HG02642 (cell line): ENCODE data around the gene PTGER3.
A peak's percentile ranks its signal among the peaks of the same experiment; 100 is the strongest.
"Not testable (repeated sequence)": the region's sequence is repeated elsewhere in the genome, so short reads cannot be mapped to it uniquely, and the experiment has no call there.

Source experiments
- ATAC-seq: cut with Tn5 transposase; IDR thresholded peaks from one replicate; pipeline ENCODE4 v1.9.1; 2021; ENCODE audit warnings: mild to moderate bottlenecking; ENCODE audit not compliant: unreplicated experiment, poor library complexity

PTGER3 gene

DNA sequence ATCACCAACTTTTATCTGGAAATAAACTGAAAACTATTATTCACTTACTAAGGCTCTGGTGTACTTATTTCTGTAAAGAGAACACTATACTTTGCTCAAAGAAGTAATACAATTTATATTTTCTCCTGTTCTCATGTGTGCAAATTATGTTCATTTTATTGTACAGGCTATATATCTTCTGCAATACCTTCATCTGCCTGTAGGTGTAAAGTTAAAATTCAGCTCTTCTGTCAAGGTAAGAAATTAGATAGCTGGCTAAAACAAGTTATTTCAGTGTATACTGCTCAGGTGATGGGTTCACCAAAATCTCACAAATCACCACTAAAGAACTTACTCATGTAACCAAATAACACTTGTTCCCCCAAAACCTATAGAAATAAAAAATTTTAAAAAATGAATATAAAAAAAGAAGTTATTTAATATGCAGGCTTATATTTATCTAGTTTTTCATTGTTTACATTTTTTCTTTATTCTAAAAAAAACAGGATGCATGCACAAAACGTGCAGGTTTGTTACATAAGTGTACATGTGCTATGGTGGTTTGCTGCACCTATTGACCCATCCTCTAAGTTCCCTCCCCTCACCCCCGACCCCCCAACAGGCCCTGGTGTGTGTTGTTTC, 81.5 kb downstream of the PTGER3 start:
- ATAC-seq = no peak

DNA sequence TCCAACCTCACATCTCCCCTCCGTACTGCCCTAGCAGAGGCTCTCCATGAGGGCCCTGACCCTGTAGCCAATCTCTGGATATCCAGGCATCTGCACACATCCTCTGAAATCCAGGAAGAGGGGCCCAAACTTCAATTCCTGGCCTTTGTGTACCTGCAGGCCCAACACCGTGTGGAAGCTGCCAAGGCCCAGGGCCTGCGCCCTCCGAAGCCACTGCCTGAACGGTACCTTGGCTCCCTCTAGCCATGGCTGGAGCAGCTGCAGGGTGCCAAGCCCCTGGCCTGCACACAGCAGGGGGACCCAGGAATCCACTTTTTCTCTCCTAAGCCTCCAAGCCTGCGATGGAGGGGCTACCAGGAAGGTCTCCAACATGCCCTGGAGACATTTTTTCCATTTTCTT, 84.2 kb downstream of the PTGER3 start:
- no peak for ATAC-seq

DNA sequence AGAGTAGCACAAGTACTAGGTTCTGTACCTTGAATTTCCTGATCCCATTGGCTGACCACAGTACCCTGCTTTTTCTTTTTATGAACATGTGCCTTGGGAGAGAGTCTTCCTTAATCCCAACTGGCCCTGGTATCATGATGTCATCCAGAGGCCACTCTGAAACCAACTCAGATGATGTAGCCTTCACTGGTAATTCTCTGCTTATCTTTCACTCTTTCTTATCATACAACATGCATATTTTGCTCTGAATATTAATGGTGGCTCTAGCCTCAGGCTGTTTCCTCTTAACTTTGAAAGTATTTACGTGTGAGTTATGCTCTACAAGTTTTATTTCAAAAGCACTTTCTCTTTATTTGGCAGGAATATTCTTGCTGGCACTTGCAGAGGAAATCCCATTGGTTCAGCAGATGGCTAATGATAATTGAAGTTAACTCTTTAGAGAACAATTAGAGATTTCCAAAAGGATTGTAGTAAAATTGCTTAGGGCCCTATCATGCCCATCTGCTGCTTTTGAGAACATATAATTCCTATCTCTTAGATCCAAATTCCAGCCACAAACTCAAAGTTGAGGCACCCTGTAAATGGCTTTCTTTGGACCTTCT, 86.1 kb downstream of the PTGER3 start:
- no peak for ATAC-seq

DNA sequence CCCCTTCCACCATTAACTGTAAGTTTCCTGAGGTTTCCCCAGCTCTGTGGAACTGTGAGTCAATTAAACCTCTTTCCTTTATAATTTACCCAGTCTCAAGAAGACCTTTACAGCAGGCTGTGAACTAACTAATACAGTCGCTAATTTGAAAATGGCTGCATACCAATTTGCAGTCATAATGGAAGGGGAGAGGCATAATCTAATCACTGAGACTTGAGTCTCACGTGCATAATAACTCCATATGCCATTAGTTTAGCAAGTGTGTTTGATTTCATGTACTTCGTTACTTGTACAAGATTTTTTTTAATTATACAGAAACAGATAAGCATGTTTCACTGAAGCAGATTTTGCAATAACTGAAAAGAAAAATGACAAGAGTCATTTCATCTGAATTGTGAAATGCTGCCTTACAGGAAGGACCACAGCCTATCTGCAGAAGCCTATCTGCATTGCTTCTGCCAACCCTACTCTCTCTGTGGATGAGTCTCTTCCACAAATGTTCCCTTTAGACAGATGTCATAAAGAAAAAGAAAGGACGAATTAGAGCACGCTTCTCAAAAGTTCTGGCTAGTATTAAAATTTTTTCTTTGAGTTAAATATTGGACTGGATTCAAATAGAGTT, 99.1 kb downstream of the PTGER3 start:
- no peak for ATAC-seq

DNA sequence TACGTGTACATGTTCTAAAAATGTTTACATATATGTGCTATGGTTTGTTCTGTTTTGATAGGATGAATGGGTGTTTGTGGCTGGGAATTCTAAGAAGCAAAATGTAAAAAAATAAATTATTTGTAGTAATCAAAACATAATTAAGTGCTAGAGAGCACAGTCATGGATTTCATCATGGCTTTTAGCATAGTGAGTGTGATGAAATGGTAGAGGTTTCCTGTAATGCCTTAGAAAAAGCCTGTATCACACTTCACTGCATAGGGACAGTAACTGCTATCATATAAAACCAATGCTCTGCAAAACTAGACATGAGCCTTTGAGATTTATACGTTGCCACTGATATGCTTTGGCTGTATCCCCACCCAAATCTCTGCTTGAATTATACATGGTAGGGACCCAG, 99.8 kb downstream of the PTGER3 start:
- ATAC-seq = no peak

DNA sequence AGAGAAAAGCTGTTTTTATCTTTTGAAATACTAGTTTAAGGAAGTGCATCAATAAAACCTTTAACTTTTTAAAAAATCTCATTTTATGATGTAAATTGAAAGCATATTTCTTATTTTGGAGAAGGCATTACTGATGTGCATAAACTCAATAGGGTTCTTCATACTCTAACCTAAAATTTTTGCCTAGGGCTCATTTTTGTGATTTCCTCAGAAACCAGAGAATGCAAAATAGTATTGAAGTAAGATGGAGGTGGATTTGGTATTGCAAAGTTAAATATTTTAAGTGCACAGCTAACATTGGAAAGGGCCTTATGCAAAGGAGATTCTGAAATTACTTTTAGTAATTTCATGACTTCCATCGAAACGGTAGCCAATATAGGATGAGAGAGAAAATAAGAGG, 101.9 kb downstream of the PTGER3 start:
- ATAC-seq = no peak

DNA sequence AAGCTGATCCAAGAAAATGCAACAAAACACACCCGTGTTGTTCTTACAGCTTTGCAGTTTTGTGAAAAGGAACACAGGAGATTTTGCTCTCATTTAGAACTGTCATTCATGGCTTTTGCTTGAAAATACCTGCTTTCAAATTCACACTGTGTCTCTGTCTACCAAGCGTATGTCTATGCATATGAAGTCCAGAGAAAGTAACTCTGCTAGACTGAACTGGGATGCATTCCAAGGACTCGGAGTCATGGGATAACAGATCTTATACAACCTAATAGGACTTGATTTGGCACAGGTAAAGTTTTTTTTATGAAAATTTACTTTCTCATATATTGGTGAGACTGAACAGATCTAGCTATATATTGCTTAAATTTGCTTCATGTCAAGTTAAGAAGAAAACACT, 102.4 kb downstream of the PTGER3 start:
- no peak for ATAC-seq

DNA sequence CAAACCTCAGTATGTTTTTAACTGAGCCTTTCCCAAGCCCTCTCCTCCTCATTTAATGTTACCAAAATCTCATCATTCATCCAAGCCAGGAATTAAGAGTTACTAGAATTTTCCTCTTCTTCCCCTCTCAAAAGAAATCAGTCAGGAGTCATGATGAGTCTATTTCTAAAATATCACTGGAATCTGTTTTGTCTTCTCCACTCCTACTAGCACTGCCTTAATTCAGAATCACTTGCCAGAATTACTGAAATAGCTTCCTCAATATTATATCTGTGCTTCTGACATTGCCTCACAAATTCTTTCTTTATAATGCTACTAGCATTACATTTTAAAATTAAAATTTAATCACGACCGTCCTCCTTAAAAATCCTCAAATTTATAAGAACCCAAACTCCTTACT, 106.1 kb downstream of the PTGER3 start:
- no peak for ATAC-seq

DNA sequence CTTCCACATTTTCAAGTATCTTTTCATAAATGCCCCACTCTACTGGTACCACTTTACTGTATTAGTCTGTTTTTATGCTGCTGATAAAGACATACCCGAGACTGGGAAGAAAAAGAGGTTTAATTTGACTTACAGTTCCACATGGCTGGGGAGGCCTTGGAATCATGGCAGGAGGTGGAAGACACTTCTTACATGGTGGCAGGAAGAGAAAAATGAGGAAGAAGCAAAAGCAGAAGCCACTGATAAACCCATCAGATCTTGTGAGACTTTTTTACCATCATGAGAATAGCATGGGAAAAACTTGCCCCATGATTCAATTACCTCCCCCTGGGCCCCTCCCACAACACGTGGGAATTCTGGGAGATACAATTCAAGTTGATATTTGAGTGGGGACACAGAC, 107.2 kb downstream of the PTGER3 start:
- not testable (repeated sequence) for ATAC-seq

DNA sequence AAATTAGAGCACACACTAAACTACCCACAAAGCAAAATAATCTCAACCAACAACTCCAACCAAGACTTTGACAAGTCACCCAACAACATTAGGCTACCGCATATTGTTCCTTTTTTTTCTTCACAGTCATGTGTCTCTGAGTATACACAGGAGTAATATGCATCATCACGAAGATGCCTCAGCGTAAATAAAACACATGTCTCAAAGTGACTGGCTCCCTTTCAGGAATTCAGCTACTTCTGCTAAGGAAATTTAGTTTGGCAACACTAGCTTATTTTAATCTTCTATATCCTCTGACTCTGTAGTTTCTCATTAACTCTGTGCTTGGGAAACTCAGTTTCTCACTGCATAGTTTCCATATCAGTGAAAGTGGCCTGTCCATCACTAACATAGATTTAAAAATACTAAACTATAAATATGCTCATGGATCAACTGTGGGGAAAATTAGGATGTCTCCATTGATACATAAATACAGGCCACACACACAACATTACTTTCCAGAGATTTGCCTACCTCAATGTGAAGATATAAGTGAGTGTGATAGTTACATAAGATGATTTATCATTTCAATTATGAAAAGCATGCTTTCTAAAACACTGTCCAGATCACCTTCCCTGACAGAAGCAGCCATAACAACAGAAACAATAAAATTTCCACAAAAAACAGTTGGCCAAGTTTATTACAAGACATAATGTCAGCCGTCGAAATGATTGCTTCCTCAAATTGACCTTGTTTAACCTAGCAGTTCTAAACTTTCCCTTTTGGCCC, 113.2 kb downstream of the PTGER3 start:
- ATAC-seq = no peak

DNA sequence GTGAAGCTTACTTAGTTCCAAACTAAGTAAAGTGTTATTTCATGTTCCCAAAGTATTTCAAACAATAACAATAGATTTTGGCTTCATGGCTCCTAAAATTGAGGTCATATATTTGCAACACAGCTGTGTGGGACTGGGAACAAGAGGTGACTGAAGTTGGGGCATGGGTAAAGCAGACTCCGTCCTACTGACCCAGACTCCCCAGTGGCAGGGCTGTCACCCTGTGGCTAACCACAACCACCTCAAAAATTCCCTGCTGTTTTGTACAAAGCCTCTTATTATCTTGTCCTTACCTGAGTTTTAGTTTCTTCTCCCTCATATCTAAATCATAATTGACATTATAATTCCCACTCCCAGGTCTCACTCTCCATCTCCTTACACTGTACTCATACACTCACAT, 117.6 kb downstream of the PTGER3 start:
- peak; percentile 51 for ATAC-seq

DNA sequence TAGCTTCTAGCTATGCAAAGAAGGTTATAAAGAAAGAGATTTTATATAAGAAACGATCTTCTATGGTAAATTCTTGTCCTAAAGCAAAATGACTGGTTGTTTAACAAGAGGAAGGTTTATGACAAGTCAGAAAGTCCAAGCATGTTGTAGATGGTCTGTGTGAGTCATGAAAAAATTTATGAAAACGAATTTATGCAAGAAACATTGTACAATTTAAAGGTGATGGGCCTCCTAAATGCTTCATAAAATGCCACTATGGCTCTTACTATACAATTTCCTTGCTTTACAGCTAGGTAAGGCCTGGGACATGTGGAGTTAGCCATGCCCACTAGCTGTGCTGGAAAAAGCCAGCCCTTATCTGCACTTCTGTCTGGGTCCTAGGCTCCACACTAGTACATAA, 125.4 kb downstream of the PTGER3 start:
- ATAC-seq = no peak
